ENCODE data around the gene CTNNBIP1.
"Not testable (repeated sequence)": the region's sequence is repeated elsewhere in the genome, so short reads cannot be mapped to it uniquely, and the experiment has no call there.

Gene CTNNBIP1, protein sequence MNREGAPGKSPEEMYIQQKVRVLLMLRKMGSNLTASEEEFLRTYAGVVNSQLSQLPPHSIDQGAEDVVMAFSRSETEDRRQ

DNA sequence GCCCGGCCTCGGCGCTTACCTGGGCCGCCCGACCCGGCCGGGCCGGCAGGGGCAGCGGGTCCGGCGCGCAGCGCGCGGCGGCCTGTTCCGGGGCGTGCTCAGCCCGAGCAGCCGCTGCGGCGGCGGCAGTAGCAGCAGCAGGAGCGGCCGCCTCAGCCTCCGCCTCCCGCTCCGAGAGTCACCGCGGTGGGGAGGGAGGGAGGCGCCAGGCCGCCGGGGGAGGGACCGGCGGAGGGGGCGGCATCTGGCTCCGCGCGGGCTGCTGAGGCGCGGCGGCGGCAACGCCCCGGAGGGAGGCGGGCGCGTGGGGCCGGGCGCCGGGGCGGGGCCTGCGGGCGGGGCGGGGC lies at the start of gene CTNNBIP1:
Gene CTNNBIP1 (minus strand): TSS at position 194 of the 347 bp plus-strand sequence. CDS start 38,205 bp downstream, outside the sequence.
- DNase-seq (ENCODE audit: low read depth) = no peak

DNA sequence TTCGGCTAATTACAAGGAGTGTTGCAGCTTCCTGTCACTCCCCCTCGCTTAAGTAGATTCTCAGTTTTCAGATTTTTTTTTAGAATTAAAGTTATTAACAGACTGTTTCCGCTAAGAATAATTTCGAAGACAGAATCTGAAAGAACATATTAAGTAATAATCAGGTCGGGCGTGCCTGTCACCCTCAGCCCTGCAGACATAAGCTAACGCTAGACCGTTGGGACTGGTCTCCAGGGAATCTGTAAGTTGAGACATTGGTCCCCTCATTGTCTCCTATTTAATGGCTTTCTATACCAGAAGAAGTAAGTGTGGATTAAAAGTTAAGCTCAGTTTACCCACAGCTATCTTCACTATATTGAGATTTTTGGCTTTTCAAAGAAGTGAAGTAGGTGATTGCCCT lies 47.7 kb upstream of the CTNNBIP1 start:
- no peak for DNase-seq (ENCODE audit: low read depth)

GRCh38 chr1:9946315-9946714 lies 36.2 kb upstream of the CTNNBIP1 start:
- no peak for DNase-seq (ENCODE audit: low read depth)

DNA sequence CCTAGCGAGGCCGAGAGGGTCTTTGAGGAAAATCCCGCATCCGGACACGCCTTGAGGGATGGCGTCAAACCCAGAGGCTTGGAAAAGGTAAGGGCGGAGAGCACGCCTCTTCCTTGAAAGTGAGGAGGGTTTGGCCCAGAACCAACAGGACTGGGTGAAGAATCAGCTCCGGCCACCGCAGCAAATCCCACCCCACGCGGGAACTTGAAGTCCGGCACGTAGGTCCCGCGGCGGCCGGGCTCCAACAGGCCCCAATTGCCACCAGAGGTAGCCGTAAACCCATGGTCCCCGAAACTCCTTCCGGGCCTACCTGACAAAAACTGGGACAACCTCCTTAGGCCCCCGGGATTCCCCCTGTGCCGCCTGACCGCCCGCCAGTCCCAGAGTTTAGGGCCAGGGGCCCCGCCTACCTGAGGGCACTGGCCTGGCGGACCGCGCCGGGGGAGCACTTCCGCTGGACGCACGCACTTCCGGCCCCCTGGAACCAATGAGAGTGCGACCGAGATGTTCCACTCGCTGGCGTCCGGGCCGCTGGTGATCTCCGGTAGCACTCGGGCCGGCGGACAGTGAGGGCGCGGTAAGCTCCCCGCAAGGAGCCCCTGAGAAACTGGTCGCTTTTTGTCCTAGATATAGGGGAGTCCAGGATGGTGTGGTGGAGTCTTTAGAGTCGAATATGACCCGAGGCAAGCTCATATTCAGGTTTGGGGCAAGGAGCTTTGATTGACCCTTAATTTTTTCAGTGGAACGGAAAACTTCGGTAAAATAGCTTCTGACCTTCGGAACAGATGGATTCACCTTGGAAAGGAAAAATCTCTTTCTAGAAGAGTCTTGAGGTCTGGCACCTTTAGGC lies 33.1 kb upstream of the CTNNBIP1 start, which contains the start of the genes LZIC and NMNAT1:
Gene LZIC (minus strand): TSS at position 453 of the 850 bp plus-strand sequence. CDS start 6,772 bp downstream, outside the sequence.
Gene NMNAT1 (plus strand): TSS at position 537 of the 850 bp plus-strand sequence. CDS start 28,599 bp downstream, outside the sequence.
- peak; percentile 76 for DNase-seq (ENCODE audit: low read depth)

DNA sequence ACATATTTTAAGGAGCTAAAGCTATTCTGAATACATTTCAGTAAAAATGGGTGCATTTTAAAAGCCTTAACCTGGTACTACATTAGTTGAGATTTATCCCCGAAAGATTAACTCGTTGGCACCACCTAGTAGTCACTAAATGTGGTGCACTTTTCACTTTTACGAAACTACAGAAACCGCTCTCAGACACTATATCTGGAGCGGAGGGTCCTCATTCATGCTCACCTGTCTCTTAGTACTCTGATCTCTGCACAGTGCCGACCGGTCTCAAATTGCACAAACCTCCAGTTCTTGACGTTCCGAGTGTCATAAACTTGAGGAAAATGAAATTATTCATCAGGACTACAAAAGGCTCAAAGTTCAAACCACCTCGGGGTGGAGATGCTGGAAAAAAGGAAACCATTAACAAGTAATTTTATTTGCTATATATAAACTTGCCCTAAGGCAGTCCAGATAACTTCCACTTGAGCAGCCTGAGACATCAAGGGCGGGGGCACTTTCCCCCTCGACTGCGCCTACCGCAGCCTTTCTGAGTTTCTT lies 32.4 kb upstream of the CTNNBIP1 start:
- DNase-seq (ENCODE audit: low read depth) = peak; percentile 2

DNA sequence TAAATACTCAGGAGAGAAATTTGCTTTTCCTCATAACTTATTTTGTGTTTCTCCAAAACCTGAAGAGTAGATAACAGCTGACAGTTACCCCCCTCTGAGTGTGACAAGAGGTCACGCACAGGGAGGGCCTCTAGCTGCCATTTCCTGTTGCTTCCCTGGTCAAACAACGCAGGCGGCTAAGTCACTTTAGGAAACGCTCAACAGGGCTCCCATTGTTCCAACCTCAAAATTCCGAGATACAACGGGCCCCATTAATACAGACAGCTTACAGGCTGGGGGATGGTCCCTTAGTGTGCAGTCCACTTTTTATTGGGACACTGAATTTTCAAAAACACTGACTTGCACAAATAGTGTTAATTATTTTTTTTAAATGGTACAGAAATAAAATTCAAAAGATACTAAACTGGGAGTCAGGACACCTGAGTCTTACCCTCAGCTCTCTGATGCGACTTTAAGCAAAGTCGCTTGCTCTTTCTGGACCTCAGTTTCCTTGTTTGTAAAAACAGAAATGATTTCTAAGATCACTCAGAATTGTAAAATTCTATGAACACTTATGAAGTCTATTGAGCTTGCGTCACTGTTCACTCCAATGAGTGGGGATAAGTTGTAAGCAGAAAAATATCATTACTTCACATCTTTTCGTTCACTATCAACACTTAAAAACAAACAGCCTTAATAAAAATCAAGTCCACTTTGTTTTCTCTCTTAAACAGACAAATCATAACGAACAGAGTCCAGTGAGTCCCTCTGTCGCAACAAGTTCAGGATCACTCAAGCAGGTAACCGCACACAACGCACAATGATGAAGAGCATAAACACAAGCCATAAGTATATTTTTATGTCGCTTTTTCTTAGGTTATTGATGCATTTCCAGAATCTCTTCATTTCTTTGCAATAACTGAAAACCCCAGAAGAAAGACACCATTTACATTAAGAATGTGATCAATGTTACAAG lies 19.6 kb upstream of the CTNNBIP1 start:
- no peak for DNase-seq (ENCODE audit: low read depth)

DNA sequence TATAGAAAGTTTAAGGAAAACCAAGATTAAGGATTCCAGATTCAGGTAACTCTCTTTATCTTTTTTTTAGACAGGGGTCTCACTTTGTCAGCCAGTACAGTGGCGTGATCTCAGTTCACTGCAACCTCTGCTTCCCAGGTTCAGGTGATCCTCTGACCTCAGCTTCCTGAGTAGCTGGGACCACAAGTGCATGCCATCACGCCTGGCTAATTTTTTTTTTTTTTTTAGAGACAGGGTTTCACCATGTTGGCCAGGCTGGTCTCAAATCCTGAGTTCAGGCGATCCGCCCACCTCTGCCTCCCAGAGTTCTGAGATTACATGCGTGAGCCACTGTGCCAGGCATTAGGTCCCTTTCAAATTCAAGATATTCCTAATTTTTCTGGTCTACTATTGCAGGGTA lies 17.2 kb upstream of the CTNNBIP1 start:
- DNase-seq (ENCODE audit: low read depth) = no peak

DNA sequence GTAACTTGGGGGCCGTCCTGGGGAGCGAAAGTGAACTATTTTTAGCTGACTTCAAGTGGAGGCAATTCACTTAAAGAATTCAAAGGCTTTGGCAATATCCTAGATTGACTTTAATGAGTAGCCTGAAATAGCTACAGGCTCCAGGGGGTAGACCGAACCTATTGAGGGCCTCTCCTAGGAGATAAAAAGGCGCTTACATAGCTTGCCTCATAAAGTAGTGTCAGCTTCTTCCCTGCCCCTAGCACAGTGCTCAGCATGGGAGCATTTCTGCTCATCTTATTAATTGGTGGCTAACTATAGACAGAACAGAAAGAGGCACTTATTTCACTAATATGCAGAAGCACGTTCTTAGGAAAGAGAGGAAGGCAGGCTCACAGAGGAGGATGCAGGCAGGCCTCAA lies 12.3 kb upstream of the CTNNBIP1 start:
- no peak for DNase-seq (ENCODE audit: low read depth)

GRCh38 chr1:9920606-9921005 lies 10.5 kb upstream of the CTNNBIP1 start:
- DNase-seq (ENCODE audit: low read depth) = no peak

- DNase-seq (ENCODE audit: low read depth) = no peak
These were observed 7.8 kb upstream of the CTNNBIP1 start for GRCh38 chr1:9917901-9918300.

DNA sequence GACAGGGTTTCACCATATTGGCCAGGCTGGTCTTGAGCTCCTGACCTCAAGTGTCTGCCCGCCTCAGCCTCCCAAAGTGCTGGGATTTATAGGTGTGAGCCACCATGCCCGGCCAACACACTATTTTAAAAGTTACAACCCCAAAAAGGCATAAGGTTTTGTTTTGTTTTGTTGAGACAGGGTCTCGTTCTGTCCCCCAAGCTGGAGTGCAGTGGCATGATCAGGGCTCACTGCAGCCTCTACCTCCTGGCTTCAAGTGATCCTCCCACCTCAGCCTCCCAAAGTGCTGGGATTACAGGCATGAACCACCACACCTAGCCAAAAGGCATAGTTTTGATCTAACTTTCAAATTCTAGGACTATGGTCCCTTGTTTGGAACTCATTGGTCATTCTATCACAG lies 7.4 kb upstream of the CTNNBIP1 start:
- not testable (repeated sequence) for DNase-seq (ENCODE audit: low read depth)

- no peak for DNase-seq (ENCODE audit: low read depth)
These were observed 6.4 kb upstream of the CTNNBIP1 start for GRCh38 chr1:9916452-9916851.

DNA sequence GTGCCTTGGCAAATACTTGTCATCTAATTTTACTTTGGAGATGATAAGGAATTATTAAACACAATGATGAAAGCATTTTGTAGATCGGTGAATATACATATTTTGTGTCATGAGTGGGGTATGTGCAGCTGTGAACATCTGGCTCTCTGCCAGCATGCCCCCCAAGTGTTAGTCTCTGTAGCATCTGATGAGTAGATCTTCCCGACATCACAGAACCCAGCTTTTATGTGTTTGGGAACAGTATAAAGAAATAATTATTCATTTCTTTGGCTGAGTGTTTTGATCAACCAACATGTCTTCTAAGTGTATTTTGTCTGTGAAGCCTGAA lies 4.5 kb upstream of the CTNNBIP1 start:
- DNase-seq (ENCODE audit: low read depth) = no peak

DNA sequence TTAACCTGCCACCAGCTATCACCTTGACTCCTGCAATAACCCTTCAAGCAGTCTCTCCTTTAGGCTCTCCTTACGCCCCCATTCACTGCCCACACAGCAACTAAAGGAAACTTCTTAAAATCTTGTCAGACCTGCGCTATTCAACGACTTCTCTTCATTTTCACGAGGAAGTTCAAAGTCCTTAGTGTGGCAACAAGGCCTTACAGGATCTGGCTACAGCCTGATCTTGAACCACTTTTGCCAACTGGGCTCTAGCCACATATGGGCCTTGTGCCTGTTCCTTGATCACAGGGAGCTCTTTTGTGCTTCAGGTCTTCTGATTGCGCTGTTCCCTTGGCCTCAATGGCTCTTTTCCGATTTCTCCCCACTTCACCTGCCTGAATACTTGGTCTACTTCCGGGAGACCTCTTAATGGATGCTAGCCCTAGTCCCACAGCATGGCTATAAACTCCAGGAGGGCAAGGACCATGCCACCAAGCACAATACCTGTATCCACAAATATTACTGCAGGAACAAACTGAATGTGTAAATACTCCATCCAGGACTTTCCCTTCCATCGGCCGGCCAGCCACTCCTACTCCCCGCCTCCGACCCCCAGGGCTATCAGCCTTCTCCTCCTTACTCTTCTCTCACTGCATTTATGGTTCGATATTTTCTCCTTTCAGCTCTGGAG lies 2.3 kb upstream of the CTNNBIP1 start:
- DNase-seq (ENCODE audit: low read depth) = no peak

GRCh38 chr1:9910423-9911178 lies 532 bp upstream of the CTNNBIP1 start:
- peak; percentile 100 for DNase-seq (ENCODE audit: low read depth)

- no peak for DNase-seq (ENCODE audit: low read depth)
These were observed 629 bp downstream of the CTNNBIP1 start for GRCh38 chr1:9909234-9910046.

- DNase-seq (ENCODE audit: low read depth) = no peak
These were observed 1.2 kb downstream of the CTNNBIP1 start for GRCh38 chr1:9908871-9909233.

DNA sequence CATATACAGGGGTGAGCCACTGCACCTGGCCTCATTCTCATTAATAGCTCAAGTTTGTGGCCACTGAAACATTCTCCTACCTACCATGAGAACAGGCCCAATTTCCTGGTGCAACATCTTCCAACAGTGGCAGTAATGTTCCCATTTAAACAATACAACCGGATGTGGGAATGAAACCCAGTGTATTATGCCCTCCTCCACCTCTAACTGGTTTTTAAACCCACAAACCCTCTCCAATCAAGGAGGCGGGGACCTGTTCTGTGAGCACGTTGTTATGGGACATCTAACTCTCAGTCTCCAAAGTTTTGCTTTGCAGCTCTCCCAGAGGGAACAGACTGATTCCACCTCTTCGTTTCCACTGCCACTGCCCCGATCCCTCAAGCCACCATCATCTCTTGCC lies 2.6 kb downstream of the CTNNBIP1 start:
- DNase-seq (ENCODE audit: low read depth) = no peak

GRCh38 chr1:9906466-9906865 lies 3.6 kb downstream of the CTNNBIP1 start:
- no peak for DNase-seq (ENCODE audit: low read depth)

GRCh38 chr1:9905010-9905409 lies 5.1 kb downstream of the CTNNBIP1 start:
- no peak for DNase-seq (ENCODE audit: low read depth)

Data from stimulated activated CD4-positive, alpha-beta T cell treated with anti-CD3 and anti-CD28 coated beads, Interleukin-2, amount 100 ng/mL, for 4 hours (primary cell).